Hepatocyte (in vitro differentiated cells): ENCODE results near the gene LDHB. TPM values are rescaled to one million over a fixed set of nuclear protein-coding genes. Genes with fewer than 3 reads are reported as not detected.

Experiments
- DNase-seq: peaks from one replicate; pipeline ENCODE4 v3.0.0-alpha.2; 2016; ENCODE audit warnings: low spot score
- H2AFZ ChIP-seq: fragments of 200-600 bp; sonication (generic); 2 replicates; pipeline ENCODE4 v1.6.0; 2016; ENCODE audit warnings: antibody characterized with exemption, mild to moderate bottlenecking
- H3K27ac ChIP-seq: fragments of 200-600 bp; sonication (generic); 2 replicates; pipeline ENCODE4 v1.5.1; 2016; ENCODE audit warnings: mild to moderate bottlenecking
- H3K27me3 ChIP-seq: fragments of 200-600 bp; sonication (generic); 2 replicates; pipeline ENCODE4 v1.6.1; 2016
- H3K36me3 ChIP-seq: fragments of 200-600 bp; sonication (generic); replicated peaks from 2 replicates; pipeline ENCODE4 v1.5.1; 2016; ENCODE audit warnings: low read depth; ENCODE audit not compliant: insufficient read depth
- H3K4me1 ChIP-seq: fragments of 200-600 bp; sonication (generic); 2 replicates; pipeline ENCODE4 v1.5.1; 2016; ENCODE audit warnings: mild to moderate bottlenecking, moderate library complexity; ENCODE audit not compliant: insufficient read depth
- H3K4me2 ChIP-seq: fragments of 200-600 bp; sonication (generic); 2 replicates; pipeline ENCODE4 v1.6.0; 2016
- H3K4me3 ChIP-seq: fragments of 200-600 bp; sonication (generic); 2 replicates; pipeline ENCODE4 v1.5.1; 2016; ENCODE audit warnings: mild to moderate bottlenecking
- H3K79me2 ChIP-seq: fragments of 200-600 bp; sonication (generic); 2 replicates; pipeline ENCODE4 v1.6.0; 2017; ENCODE audit warnings: mild to moderate bottlenecking
- H3K9me2 ChIP-seq: fragments of 200-600 bp; sonication (generic); replicated peaks from 2 replicates; pipeline ENCODE4 v1.6.0; 2017; ENCODE audit warnings: mild to moderate bottlenecking; ENCODE audit not compliant: insufficient read depth
- H3K9me3 ChIP-seq: fragments of 200-600 bp; sonication (generic); 2 replicates; pipeline ENCODE4 v1.5.1; 2016; ENCODE audit warnings: low read depth, mild to moderate bottlenecking
- H4K20me1 ChIP-seq: fragments of 200-600 bp; sonication (generic); 2 replicates; pipeline ENCODE4 v1.6.0; 2016; ENCODE audit warnings: mild to moderate bottlenecking; ENCODE audit not compliant: insufficient read depth, poor library complexity, severe bottlenecking
- CTCF ChIP-seq: fragments of 200-600 bp; sonication (generic); IDR thresholded peaks from 2 replicates; pipeline ENCODE4 v1.5.1; 2016; ENCODE audit warnings: antibody characterized with exemption, mild to moderate bottlenecking; ENCODE audit not compliant: poor library complexity
- EZH2 ChIP-seq: fragments of 200-600 bp; sonication (generic); IDR thresholded peaks from 2 replicates; pipeline ENCODE4 v1.6.1; 2016; ENCODE audit warnings: antibody characterized with exemption, mild to moderate bottlenecking, borderline replicate concordance
- EZH2phosphoT487 ChIP-seq: fragments of 200-600 bp; sonication (generic); IDR thresholded peaks from one replicate; pipeline ENCODE4 v1.6.1; 2018; ENCODE audit warnings: antibody characterized with exemption, mild to moderate bottlenecking, low read depth, moderate library complexity; ENCODE audit not compliant: unreplicated experiment, severe bottlenecking
- WGBS: methylation state at CpG from one replicate; pipeline ENCODE4 v1.1.6; 2016; ENCODE audit warnings: low lambda C conversion rate; ENCODE audit errors: missing lambda C conversion rate; 5-methylcytosine and 5-hydroxymethylcytosine counted together
- polyA plus RNA-seq: library from polyadenylated mRNA; unstranded; fragments of >200 nt; fragmentation: Nextera tagmentation; extraction: Ambion mirVana; gene quantifications from 2 replicates; pipeline ENCODE4 v1.2.1, GENCODE V29; 2016
- total RNA-seq: library from RNA; depleted of rRNA; stranded (reverse); fragments of >200 nt; gene quantifications from 2 replicates; pipeline ENCODE4 v1.2.3, GENCODE V29; 2014

Gene LDHB
- total and polyA plus RNA-seq, 2 experiments from 2014 or later = 641 to 669 TPM

DNA sequence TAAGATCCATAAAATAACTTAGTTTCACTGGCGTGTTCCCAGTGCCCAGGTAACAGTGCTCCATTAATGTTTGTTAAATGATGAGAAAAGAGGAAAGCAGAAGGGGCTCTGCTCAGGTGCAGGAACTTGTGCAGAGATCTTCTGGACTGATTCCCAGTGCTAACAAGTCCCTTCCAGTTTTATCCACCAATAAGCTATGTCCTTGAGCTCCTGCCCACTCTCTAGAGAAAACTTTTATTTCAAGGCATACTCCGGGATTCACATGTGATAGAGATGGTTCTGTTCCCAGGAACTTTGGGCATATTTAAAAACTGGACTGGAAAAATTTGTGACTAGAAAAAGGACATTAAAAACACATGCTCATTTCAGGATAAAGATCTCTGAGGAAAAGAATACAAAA lies 54.9 kb downstream of the LDHB start:
- DNase-seq = no peak
- no peaks in the 10 kb centered on the region for H3K9me3 ChIP-seq
- no peak overlapping the region for H2AFZ ChIP-seq
- no peaks in the 10 kb centered on the region for H3K27me3 ChIP-seq
- no peak overlapping the region for H3K27ac ChIP-seq
- H3K4me2 ChIP-seq = no peak overlapping the region
- no peaks in the 10 kb centered on the region for H3K36me3 ChIP-seq
- no peaks in the 10 kb centered on the region for H3K9me2 ChIP-seq
- H3K4me1 ChIP-seq = no peaks in the 10 kb centered on the region
- TF ChIP-seq CTCF (no peak), EZH2phosphoT487 (no peak), EZH2 (no peak)
- no peak overlapping the region for H3K4me3 ChIP-seq
- no peaks in the 10 kb centered on the region for H4K20me1 ChIP-seq
- H3K79me2 ChIP-seq = no peaks in the 10 kb centered on the region
- WGBS = 84% methylated on average over 2 of the region's 2 CpGs

DNA sequence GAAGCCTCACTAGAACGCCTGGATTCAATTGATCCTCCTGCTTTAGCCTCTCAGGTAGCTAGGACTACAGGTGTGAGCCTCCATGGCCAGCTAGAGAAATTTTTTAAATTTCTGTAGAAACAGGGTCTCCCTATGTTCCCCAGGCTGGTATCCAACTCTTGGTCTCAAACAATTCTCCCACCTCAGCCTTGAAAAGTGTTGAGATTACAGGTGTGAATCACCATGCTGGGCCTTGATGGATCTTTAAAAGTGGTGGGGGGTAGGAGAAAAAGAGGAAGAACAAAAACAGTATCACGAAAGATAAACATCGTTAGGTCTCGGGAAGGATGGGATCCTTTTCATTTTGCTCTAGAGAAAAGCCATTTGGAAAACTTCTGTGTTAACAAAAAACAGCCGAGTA lies 57.4 kb downstream of the LDHB start:
- H3K4me1 ChIP-seq = no peaks in the 10 kb centered on the region
- H3K4me3 ChIP-seq = no peak overlapping the region
- no peak overlapping the region for H3K4me2 ChIP-seq
- 65% methylated on average over 5 of the region's 5 CpGs for WGBS
- no peaks in the 10 kb centered on the region for H4K20me1 ChIP-seq
- H3K9me2 ChIP-seq = no peaks in the 10 kb centered on the region
- no peaks in the 10 kb centered on the region for H3K79me2 ChIP-seq
- H3K27me3 ChIP-seq = no peaks in the 10 kb centered on the region
- no peak overlapping the region for H2AFZ ChIP-seq
- H3K27ac ChIP-seq = no peak overlapping the region
- no peak for TF ChIP-seq EZH2phosphoT487
- TF ChIP-seq EZH2 = no peak
- TF ChIP-seq CTCF = no peak
- DNase-seq = no peak
- H3K9me3 ChIP-seq = no peaks in the 10 kb centered on the region
- no peaks in the 10 kb centered on the region for H3K36me3 ChIP-seq

GRCh38 chr12:21599143-21599999 lies 58.3 kb downstream of the LDHB start:
- H3K36me3 ChIP-seq = no peaks in the 10 kb centered on the region
- no peaks in the 10 kb centered on the region for H3K4me1 ChIP-seq
- H3K79me2 ChIP-seq = no peaks in the 10 kb centered on the region
- H4K20me1 ChIP-seq = no peaks in the 10 kb centered on the region
- H3K4me2 ChIP-seq = no peak overlapping the region
- H3K27me3 ChIP-seq = no peaks in the 10 kb centered on the region
- H3K9me2 ChIP-seq = no peaks in the 10 kb centered on the region
- no peak overlapping the region for H3K27ac ChIP-seq
- no peaks in the 10 kb centered on the region for H3K9me3 ChIP-seq
- WGBS = 86% methylated on average over 3 of the region's 3 CpGs
- H2AFZ ChIP-seq = no peak overlapping the region
- TF ChIP-seq CTCF (no peak), EZH2 (no peak), EZH2phosphoT487 (no peak)
- no peak for DNase-seq
- no peak overlapping the region for H3K4me3 ChIP-seq
